Osteoblast (primary cell): ENCODE measurements around the gene TMEM219. TPM values are rescaled to one million over a fixed set of nuclear protein-coding genes. Genes with fewer than 3 reads are reported as not detected.

Source experiments
- DNase-seq: peaks from one replicate; pipeline ENCODE4 v3.0.0; 2011; ENCODE audit warnings: low spot score, mixed read lengths; ENCODE audit not compliant: insufficient read length; ENCODE audit errors: missing footprints
- H2AFZ ChIP-seq: 2 replicates; pipeline ENCODE4 v1.6.0; 2011; ENCODE audit warnings: mild to moderate bottlenecking, low read length
- H3K27ac ChIP-seq: 2 replicates; pipeline ENCODE4 v1.5.1; 2011; ENCODE audit warnings: mild to moderate bottlenecking, low read depth, low read length, moderate library complexity
- H3K27me3 ChIP-seq: 2 replicates; pipeline ENCODE4 v1.6.0; 2012; ENCODE audit warnings: mild to moderate bottlenecking, control low read depth, inconsistent platforms, low read length, moderate library complexity; ENCODE audit not compliant: insufficient read depth
- H3K36me3 ChIP-seq: 2 replicates; pipeline ENCODE4 v1.5.1; 2011; ENCODE audit warnings: mild to moderate bottlenecking, low read length, control low read depth, moderate library complexity; ENCODE audit not compliant: insufficient read depth
- H3K4me1 ChIP-seq: 2 replicates; pipeline ENCODE4 v1.5.1; 2011; ENCODE audit warnings: mild to moderate bottlenecking, low read length, control low read depth, moderate library complexity; ENCODE audit not compliant: insufficient read depth
- H3K4me2 ChIP-seq: 2 replicates; pipeline ENCODE4 v1.6.0; 2011; ENCODE audit warnings: mild to moderate bottlenecking, low read length; ENCODE audit not compliant: insufficient read depth
- H3K4me3 ChIP-seq: fragments of 200-600 bp; sonication (generic); 3 replicates; pipeline ENCODE4 v1.5.1; 2012; ENCODE audit warnings: mild to moderate bottlenecking, low read length, inconsistent platforms; ENCODE audit not compliant: insufficient read depth
- H3K79me2 ChIP-seq: 2 replicates; pipeline ENCODE4 v1.6.0; 2012; ENCODE audit warnings: mild to moderate bottlenecking, low read length, control low read depth, inconsistent platforms; ENCODE audit not compliant: insufficient read depth
- H3K9me3 ChIP-seq: 2 replicates; pipeline ENCODE4 v1.5.1; 2011; ENCODE audit warnings: low read depth, low read length, control low read depth
- H4K20me1 ChIP-seq: 2 replicates; pipeline ENCODE4 v1.6.0; 2012; ENCODE audit warnings: mild to moderate bottlenecking, low read length, control low read depth; ENCODE audit not compliant: insufficient read depth
- total RNA-seq: library from RNA; depleted of rRNA; stranded (reverse); fragments of >200 nt; gene quantifications from 2 replicates; pipeline ENCODE4 v1.2.3, GENCODE V29; 2012
- TF ChIP-seq, protein P1 (sequence below): IDR thresholded peaks from 2 replicates; pipeline ENCODE4 v1.5.1; 2011; ENCODE audit warnings: mild to moderate bottlenecking, low read depth, low read length, moderate library complexity; ENCODE audit errors: extremely low read depth

TMEM219 gene
- total RNA-seq, 1 donor, result 84.0 TPM

DNA sequence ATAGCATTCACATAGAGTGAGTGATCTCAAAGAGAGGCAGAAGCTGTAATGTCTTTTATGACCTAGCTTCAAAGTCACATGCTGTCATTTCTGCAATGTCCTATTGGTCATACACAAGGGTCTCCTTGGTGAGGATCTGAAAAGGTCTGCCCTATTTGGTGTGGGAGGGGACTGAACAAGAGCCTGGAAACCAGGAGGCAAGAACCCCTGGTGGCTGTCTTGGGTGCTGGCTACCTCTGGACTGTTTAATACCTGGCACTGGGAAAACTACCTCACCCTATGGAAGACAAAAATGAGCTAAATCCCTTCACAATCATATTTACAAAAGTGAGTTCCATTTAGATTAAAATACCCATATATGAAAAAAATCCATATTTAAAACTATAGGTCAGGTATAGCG lies 44.9 kb upstream of the TMEM219 start:
- Histone ChIP-seq H3K79me2 (peaks cover 25% of the 10 kb centered on the region), H2AFZ (no peak overlapping the region), H3K4me3 (no peak overlapping the region), H3K36me3 (peaks cover 43% of the 10 kb centered on the region), H3K27me3 (no peaks in the 10 kb centered on the region), H4K20me1 (no peaks in the 10 kb centered on the region), H3K4me2 (no peak overlapping the region), H3K27ac (no peak overlapping the region), H3K4me1 (no peaks in the 10 kb centered on the region), H3K9me3 (no peaks in the 10 kb centered on the region)
- no peak for DNase-seq
- TF ChIP-seq, protein P1, sequence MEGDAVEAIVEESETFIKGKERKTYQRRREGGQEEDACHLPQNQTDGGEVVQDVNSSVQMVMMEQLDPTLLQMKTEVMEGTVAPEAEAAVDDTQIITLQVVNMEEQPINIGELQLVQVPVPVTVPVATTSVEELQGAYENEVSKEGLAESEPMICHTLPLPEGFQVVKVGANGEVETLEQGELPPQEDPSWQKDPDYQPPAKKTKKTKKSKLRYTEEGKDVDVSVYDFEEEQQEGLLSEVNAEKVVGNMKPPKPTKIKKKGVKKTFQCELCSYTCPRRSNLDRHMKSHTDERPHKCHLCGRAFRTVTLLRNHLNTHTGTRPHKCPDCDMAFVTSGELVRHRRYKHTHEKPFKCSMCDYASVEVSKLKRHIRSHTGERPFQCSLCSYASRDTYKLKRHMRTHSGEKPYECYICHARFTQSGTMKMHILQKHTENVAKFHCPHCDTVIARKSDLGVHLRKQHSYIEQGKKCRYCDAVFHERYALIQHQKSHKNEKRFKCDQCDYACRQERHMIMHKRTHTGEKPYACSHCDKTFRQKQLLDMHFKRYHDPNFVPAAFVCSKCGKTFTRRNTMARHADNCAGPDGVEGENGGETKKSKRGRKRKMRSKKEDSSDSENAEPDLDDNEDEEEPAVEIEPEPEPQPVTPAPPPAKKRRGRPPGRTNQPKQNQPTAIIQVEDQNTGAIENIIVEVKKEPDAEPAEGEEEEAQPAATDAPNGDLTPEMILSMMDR, result no peak

DNA sequence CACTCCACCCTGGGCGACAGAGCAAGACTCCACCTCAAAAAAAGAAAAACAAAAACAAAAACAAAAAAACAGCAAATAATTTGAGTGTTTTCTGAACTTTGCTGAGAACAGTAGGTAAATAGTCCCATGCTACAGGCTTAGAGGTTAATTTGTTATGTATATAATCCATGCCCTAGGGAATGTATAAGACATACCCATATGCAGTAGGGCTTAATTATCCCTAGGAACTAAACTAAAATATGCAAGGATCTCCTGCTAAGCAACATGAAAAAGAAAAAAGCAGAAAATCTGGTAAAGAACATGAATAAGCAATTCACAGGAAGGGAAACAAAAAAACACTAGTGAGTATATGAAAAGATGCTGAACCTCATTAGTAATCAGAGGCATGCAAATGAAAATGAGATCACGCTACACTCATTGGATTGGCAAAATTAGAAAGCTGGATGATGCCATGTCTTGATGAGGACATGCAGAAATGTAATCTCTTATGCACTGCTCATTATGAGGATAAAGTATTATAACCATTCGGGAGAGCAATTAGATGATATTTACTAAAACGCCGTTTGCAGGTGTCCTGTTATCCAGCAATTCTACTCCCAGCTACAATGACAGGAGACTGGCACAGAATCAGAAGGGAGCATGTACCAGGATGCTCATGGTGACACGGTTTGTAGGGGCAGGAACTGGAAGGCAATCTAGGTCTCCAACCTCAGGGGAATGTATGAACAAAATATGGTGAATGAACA lies 41.4 kb upstream of the TMEM219 start:
- Histone ChIP-seq H3K4me3 (no peak overlapping the region), H3K4me2 (no peak overlapping the region), H3K4me1 (peaks cover 6% of the 10 kb centered on the region), H4K20me1 (peaks cover 13% of the 10 kb centered on the region), H3K9me3 (no peaks in the 10 kb centered on the region), H3K27me3 (no peaks in the 10 kb centered on the region), H3K79me2 (peaks cover 54% of the 10 kb centered on the region), H2AFZ (no peak overlapping the region), H3K27ac (no peak overlapping the region), H3K36me3 (peaks cover 48% of the 10 kb centered on the region)
- DNase-seq, result no peak
- TF ChIP-seq, protein P1, result no peak

DNA sequence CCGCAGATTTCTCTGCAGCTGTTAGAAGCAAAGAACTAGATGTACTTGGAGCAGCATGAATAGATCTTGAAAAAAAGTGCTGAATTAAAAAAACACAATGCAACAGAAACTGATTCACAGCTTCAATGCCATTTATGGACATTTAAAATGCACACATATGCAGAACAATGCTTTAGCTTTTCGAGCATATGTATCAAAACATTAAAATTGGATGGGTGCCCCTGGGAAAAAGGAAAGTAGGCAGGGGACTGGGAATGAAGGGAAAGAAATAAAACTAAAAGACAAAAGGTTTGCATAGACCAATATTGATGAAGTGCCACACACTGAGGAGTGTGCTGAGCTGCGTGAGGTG lies 40.9 kb upstream of the TMEM219 start:
- Histone ChIP-seq H3K4me1 (peaks cover 6% of the 10 kb centered on the region), H3K4me3 (no peak overlapping the region), H2AFZ (no peak overlapping the region), H4K20me1 (peaks cover 13% of the 10 kb centered on the region), H3K27me3 (no peaks in the 10 kb centered on the region), H3K79me2 (peaks cover 59% of the 10 kb centered on the region), H3K4me2 (no peak overlapping the region), H3K36me3 (peaks cover 48% of the 10 kb centered on the region), H3K9me3 (no peaks in the 10 kb centered on the region), H3K27ac (no peak overlapping the region)
- peak; percentile 58 for DNase-seq
- TF ChIP-seq, protein P1, result no peak

DNA sequence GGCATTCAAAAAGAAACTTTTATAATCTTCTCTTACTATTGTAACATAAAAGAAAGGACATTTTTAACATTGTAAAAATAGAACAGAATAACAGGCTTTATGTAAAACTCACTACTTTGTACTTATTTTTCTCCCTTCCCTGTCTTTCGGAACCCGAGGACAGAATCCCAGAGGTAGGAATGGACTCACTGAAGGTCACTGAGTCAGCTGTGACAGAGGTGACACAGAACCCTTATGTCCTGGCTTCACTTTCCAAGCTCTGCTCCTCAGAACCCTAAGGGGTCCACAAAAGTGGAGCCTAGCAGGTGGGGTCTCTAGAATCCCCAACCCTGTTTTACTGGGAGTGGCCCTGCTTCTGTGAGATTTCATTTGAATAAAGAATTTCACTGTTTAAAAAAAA lies 39.6 kb upstream of the TMEM219 start:
- Histone ChIP-seq H3K79me2 (peaks cover 56% of the 10 kb centered on the region), H3K4me1 (peaks cover 17% of the 10 kb centered on the region), H3K27me3 (no peaks in the 10 kb centered on the region), H3K36me3 (peaks cover 41% of the 10 kb centered on the region), H3K27ac (no peak overlapping the region), H3K4me2 (no peak overlapping the region), H3K9me3 (no peaks in the 10 kb centered on the region), H4K20me1 (peaks cover 13% of the 10 kb centered on the region), H2AFZ (no peak overlapping the region), H3K4me3 (no peak overlapping the region)
- TF ChIP-seq, protein P1, result no peak
- DNase-seq, result no peak
